Esophagus squamous epithelium (tissue), 5 donors: ENCODE data around the gene LPIN3. TPM values are rescaled to one million over a fixed set of nuclear protein-coding genes. Genes with fewer than 3 reads are reported as not detected.

Experiments used
- DNase-seq: peaks from one replicate; lab custom pipeline; 2025; lab: John Stamatoyannopoulos, UW
- H3K27ac ChIP-seq, 4 donors: fragments of 200-600 bp; sonication (generic); one replicate each; pipeline ENCODE4 v1.5.1; 2016 to 2019; ENCODE audit warnings: mild to moderate bottlenecking in 1 of 4
- H3K27me3 ChIP-seq, 4 donors: fragments of 200-600 bp; sonication (generic); 1 replicate in 3 of 4; 2 replicates in 1 of 4; pipeline versions ENCODE4 v1.5.1 to v1.6.0; 2017 to 2021; ENCODE audit warnings: antibody characterized with exemption in 1 of 4
- H3K36me3 ChIP-seq, 3 donors: fragments of 200-600 bp; sonication (generic); one replicate each; pipeline ENCODE4 v1.5.1; 2016 to 2019
- H3K4me1 ChIP-seq, 3 donors: fragments of 200-600 bp; sonication (generic); one replicate each; pipeline ENCODE4 v1.5.1; 2017 to 2019
- H3K4me3 ChIP-seq, 4 donors: fragments of 200-600 bp; sonication (generic); 1 replicate in 3 of 4; 2 replicates in 1 of 4; pipeline ENCODE4 v1.5.1; 2016 to 2019; ENCODE audit warnings: mild to moderate bottlenecking in 2 of 4, moderate library complexity in 1 of 4
- H3K9me3 ChIP-seq, 3 donors: fragments of 200-600 bp; sonication (generic); one replicate each; pipeline ENCODE4 v1.5.1; 2016 to 2019
- CTCF ChIP-seq, 6 experiments: fragments of 450-650 bp in 4 of 6; fragments of 200-600 bp in 2 of 6; sonication (generic) in 2 of 6; IDR thresholded peaks; one replicate each; pipeline ENCODE4 v1.5.1; 2016 to 2019; ENCODE audit warnings: antibody characterized with exemption in 6 of 6, mild to moderate bottlenecking in 4 of 6, moderate library complexity in 4 of 6
- POLR2A ChIP-seq, 4 donors: fragments of 450-650 bp; IDR thresholded peaks; one replicate each; pipeline ENCODE4 v1.6.1; 2017; ENCODE audit warnings: antibody characterized with exemption in 4 of 4, mild to moderate bottlenecking in 4 of 4, moderate library complexity in 3 of 4
- WGBS, 2 donors: methylation state at CpG; one replicate each; pipeline ENCODE4 v1.1.5; 2018; 5-methylcytosine and 5-hydroxymethylcytosine counted together
- intact Hi-C: fragments of 100-400 bp; cut with DNase I; formaldehyde crosslinking; loops from one replicate; pipeline ENCODE4 v1.15.0; 2022
- total RNA-seq, 4 donors: library from RNA; depleted of rRNA; stranded (reverse); fragments of >200 nt; gene quantifications; one replicate each; pipeline ENCODE4 v1.1.0, GENCODE V29; 2016
- donor health status: DM: yes; HTN: yes; CAD: no.

LPIN3 gene
- total RNA-seq, 4 donors from 2014 or later, result 15.4 to 38.6 (median 32.9) TPM

- peaks cover 5 to 91% (median 25%) of the 10 kb centered on the region in 3 donors for H3K36me3 ChIP-seq
- no peak overlapping the region for H3K27ac ChIP-seq
- TF ChIP-seq CTCF (IDR thresholded peaks at IDR 0.05) (no peak), POLR2A (IDR thresholded peaks at IDR 0.05) (no peak)
- intact Hi-C loops, result no loop called here
- DNase-seq, result no peak
- no peaks in the 10 kb centered on the region for H3K27me3 ChIP-seq
- 76 to 90% methylated on average over 2 of the region's 2 CpGs for WGBS, 2 donors
- peaks cover 4 to 17% (median 9%) of the 10 kb centered on the region in 3 donors for H3K4me1 ChIP-seq
- H3K9me3 ChIP-seq, result no peaks in the 10 kb centered on the region
- H3K4me3 ChIP-seq, result no peak overlapping the region
Observed at GRCh38 chr20:41349266-41349665, 8.6 kb downstream of the LPIN3 start.

- Histone ChIP-seq H3K27ac (no peak overlapping the region), H3K4me1 (peaks cover 0 to 10% (median 2%) of the 10 kb centered on the region in 3 donors), H3K9me3 (no peaks in the 10 kb centered on the region), H3K36me3 (peaks cover 5 to 98% (median 25%) of the 10 kb centered on the region in 3 donors), H3K4me3 (no peak overlapping the region), H3K27me3 (no peaks in the 10 kb centered on the region)
- intact Hi-C loops, result no loop called here
- TF ChIP-seq POLR2A (IDR thresholded peaks at IDR 0.05) (no peak), CTCF (IDR thresholded peaks at IDR 0.05) (no peak)
- 80% methylated on average over 1 of the region's 7 CpGs; no CpG with 5 or more reads in 1 of the 2 donors for WGBS, 2 donors
- DNase-seq, result no peak
Observed at GRCh38 chr20:41349943-41350342, 9.3 kb downstream of the LPIN3 start.

GRCh38 chr20:41350408-41350962 lies 9.9 kb downstream of the LPIN3 start:
- peaks cover 5 to 99% (median 30%) of the 10 kb centered on the region in 3 donors for H3K36me3 ChIP-seq
- H3K4me1 ChIP-seq, result peaks cover 0 to 4% (median 0%) of the 10 kb centered on the region in 3 donors
- DNase-seq, result no peak
- H3K9me3 ChIP-seq, result no peaks in the 10 kb centered on the region
- H3K27me3 ChIP-seq, result no peaks in the 10 kb centered on the region
- intact Hi-C loops, result no loop called here
- H3K4me3 ChIP-seq, result no peak overlapping the region
- H3K27ac ChIP-seq, result no peak overlapping the region
- TF ChIP-seq CTCF (IDR thresholded peaks at IDR 0.05), result no peak
- TF ChIP-seq POLR2A (IDR thresholded peaks at IDR 0.05), result no peak
- WGBS, 2 donors, result 81 to 82% methylated on average over 5 to 6 of the region's 7 CpGs

- Histone ChIP-seq H3K4me1 (no peaks in the 10 kb centered on the region), H3K36me3 (peaks cover 14 to 99% (median 34%) of the 10 kb centered on the region in 3 donors), H3K4me3 (no peak overlapping the region), H3K27ac (no peak overlapping the region), H3K9me3 (no peaks in the 10 kb centered on the region), H3K27me3 (no peaks in the 10 kb centered on the region)
- no peak for DNase-seq
- TF ChIP-seq POLR2A (IDR thresholded peaks at IDR 0.05) (no peak), CTCF (IDR thresholded peaks at IDR 0.05) (no peak)
- WGBS, 2 donors, result 89% methylated on average over 3 of the region's 4 CpGs; no CpG with 5 or more reads in 1 of the 2 donors
- intact Hi-C loops, result no loop called here
Observed at GRCh38 chr20:41352106-41352505, 11.5 kb downstream of the LPIN3 start.

GRCh38 chr20:41352666-41353065 lies 12.0 kb downstream of the LPIN3 start:
- intact Hi-C loops, result no loop called here
- DNase-seq, result no peak
- Histone ChIP-seq H3K27ac (no peak overlapping the region), H3K4me1 (no peaks in the 10 kb centered on the region), H3K27me3 (no peaks in the 10 kb centered on the region), H3K36me3 (peaks cover 18 to 99% (median 34%) of the 10 kb centered on the region in 3 donors), H3K4me3 (no peak overlapping the region), H3K9me3 (no peaks in the 10 kb centered on the region)
- 76 to 100% methylated on average over 1 to 4 of the region's 5 CpGs for WGBS, 2 donors
- TF ChIP-seq POLR2A (IDR thresholded peaks at IDR 0.05) (no peak), CTCF (IDR thresholded peaks at IDR 0.05) (no peak)
